ENCODE measurements around the gene TMEM198. TPM values are rescaled to one million over a fixed set of nuclear protein-coding genes. Genes with fewer than 3 reads are reported as not detected.

Gene TMEM198
- total and polyA plus RNA-seq, 12 donors, result 3.3 to 16.2 (median 10.2) TPM

GRCh38 chr2:219572237-219573001, 28.6 kb downstream of the TMEM198 start, which contains the start of gene INHA:
TSS of gene INHA (plus strand) at chr2:219572310. CDS start at chr2:219572375, 65 bp downstream.
- peaks cover 10 to 16% of the 10 kb centered on the region in 2 donors for H3K4me1 ChIP-seq (replicated peaks in 1 of 2)
- H3K27me3 ChIP-seq, result no peaks in the 10 kb centered on the region
- TF ChIP-seq POLR2A (IDR thresholded peaks at IDR 0.05) (no peak), CTCF (IDR thresholded peaks at IDR 0.05) (no peak)
- intact Hi-C loops (cut with DNase I), result no loop called here
- no peaks in the 10 kb centered on the region for H3K9me3 ChIP-seq (replicated peaks in 1 of 3)
- peak within 1 kb of the TSS; percentile 69 to 96 (median 92) for H3K27ac ChIP-seq
- H3K4me3 ChIP-seq, result peak within 1 kb of the TSS in 2 of 4 donors; percentile 54 to 90
- 54 to 77% (median 66%) methylated on average over 11 to 13 of the region's 13 CpGs for WGBS, 4 donors
- peaks cover 0 to 7% of the 10 kb centered on the region in 2 donors for H3K36me3 ChIP-seq (replicated peaks in 1 of 2)
- DNase-seq, result peak in 1 of 7 donors; percentile 50

- DNase-seq, result no peak
- TF ChIP-seq CTCF (IDR thresholded peaks at IDR 0.05) (no peak), POLR2A (IDR thresholded peaks at IDR 0.05) (no peak)
- H3K36me3 ChIP-seq (replicated peaks in 1 of 2), result peaks cover 0 to under 1% of the 10 kb centered on the region in 2 donors
- 66 to 78% (median 71%) methylated on average over 5 of the region's 5 CpGs for WGBS, 4 donors
- peak overlapping the region in 1 of 5 donors; percentile 92 for H3K27ac ChIP-seq
- H3K27me3 ChIP-seq, result no peaks in the 10 kb centered on the region
- no peak overlapping the region for H3K4me3 ChIP-seq
- intact Hi-C loops (cut with DNase I), result no loop called here
- peaks cover 10 to 16% of the 10 kb centered on the region in 2 donors for H3K4me1 ChIP-seq (replicated peaks in 1 of 2)
- H3K9me3 ChIP-seq (replicated peaks in 1 of 3), result no peaks in the 10 kb centered on the region
Observed at GRCh38 chr2:219573166-219573565, 29.3 kb downstream of the TMEM198 start.

GRCh38 chr2:219574484-219575311, 30.9 kb downstream of the TMEM198 start:
- no peaks in the 10 kb centered on the region for H3K27me3 ChIP-seq
- no peak overlapping the region for H3K4me3 ChIP-seq
- TF ChIP-seq POLR2A (IDR thresholded peaks at IDR 0.05), result no peak
- TF ChIP-seq CTCF (IDR thresholded peaks at IDR 0.05), result no peak
- H3K36me3 ChIP-seq (replicated peaks in 1 of 2), result no peaks in the 10 kb centered on the region
- no peak overlapping the region for H3K27ac ChIP-seq
- H3K9me3 ChIP-seq (replicated peaks in 1 of 3), result no peaks in the 10 kb centered on the region
- 86 to 92% (median 89%) methylated on average over 8 to 22 of the region's 22 CpGs for WGBS, 4 donors
- H3K4me1 ChIP-seq (replicated peaks in 1 of 2), result peaks cover 7 to 16% of the 10 kb centered on the region in 2 donors
- DNase-seq, result peak in 2 of 7 donors; percentile 54 to 60
- intact Hi-C loops (cut with DNase I), result no loop called here
